Natural killer cell treated with Interleukin-12 subunit alpha and Interleukin-12 subunit beta and Interleukin-15 and Interleukin-18, amount 100 ng/mL, for 72 hours (primary cell): ENCODE measurements around the gene DDIAS. TPM values are rescaled to one million over a fixed set of nuclear protein-coding genes. Genes with fewer than 3 reads are reported as not detected.
A peak's percentile ranks its signal among the peaks of the same experiment; 100 is the strongest.
"Not testable (repeated sequence)": the region's sequence is repeated elsewhere in the genome, so short reads cannot be mapped to it uniquely, and the experiment has no call there.

Experiments used
- ATAC-seq, 2 donors: fragments of 150-1000 bp; cut with Tn5 transposase in 1 of 2; sonication (Bioruptor Pico), chemical (Tn5 transposase) in 1 of 2; 2 replicates each; pipeline ENCODE4 v1.10.0; 2021
- DNase-seq: peaks from one replicate; pipeline ENCODE4 v3.0.0; 2022; ENCODE audit warnings: low spot score
- H3K27ac Mint-ChIP-seq, 2 donors: 1 replicate in 1 of 2; 2 replicates in 1 of 2; pipeline ENCODE4 v1.8.0; 2022; ENCODE audit warnings: mixed read lengths in 2 of 2, mild to moderate bottlenecking in 1 of 2, moderate library complexity in 1 of 2
- H3K27me3 Mint-ChIP-seq, 2 donors: 1 replicate in 1 of 2; 2 replicates in 1 of 2; pipeline ENCODE4 v1.8.0; 2022; ENCODE audit warnings: mixed read lengths in 2 of 2
- H3K36me3 Mint-ChIP-seq: one replicate; pipeline ENCODE4 v1.8.0; 2022; ENCODE audit warnings: mixed read lengths
- H3K4me1 Mint-ChIP-seq, 2 donors: 1 replicate in 1 of 2; 2 replicates in 1 of 2; pipeline ENCODE4 v1.8.0; 2022; ENCODE audit warnings: low read depth in 2 of 2, mixed read lengths in 2 of 2, mild to moderate bottlenecking in 1 of 2
- H3K4me3 Mint-ChIP-seq: one replicate; pipeline ENCODE4 v1.8.0; 2022; ENCODE audit warnings: mixed read lengths
- H3K9me3 Mint-ChIP-seq: 2 replicates; pipeline ENCODE4 v1.8.0; 2022; ENCODE audit warnings: mixed read lengths
- total RNA-seq, 2 donors: library from RNA; stranded (reverse); gene quantifications; one replicate each; pipeline ENCODE4 v1.2.3, GENCODE V29; 2022

DDIAS gene
- total RNA-seq, 2 donors from 2014 or later: 11.3 to 29.1 TPM

DNA sequence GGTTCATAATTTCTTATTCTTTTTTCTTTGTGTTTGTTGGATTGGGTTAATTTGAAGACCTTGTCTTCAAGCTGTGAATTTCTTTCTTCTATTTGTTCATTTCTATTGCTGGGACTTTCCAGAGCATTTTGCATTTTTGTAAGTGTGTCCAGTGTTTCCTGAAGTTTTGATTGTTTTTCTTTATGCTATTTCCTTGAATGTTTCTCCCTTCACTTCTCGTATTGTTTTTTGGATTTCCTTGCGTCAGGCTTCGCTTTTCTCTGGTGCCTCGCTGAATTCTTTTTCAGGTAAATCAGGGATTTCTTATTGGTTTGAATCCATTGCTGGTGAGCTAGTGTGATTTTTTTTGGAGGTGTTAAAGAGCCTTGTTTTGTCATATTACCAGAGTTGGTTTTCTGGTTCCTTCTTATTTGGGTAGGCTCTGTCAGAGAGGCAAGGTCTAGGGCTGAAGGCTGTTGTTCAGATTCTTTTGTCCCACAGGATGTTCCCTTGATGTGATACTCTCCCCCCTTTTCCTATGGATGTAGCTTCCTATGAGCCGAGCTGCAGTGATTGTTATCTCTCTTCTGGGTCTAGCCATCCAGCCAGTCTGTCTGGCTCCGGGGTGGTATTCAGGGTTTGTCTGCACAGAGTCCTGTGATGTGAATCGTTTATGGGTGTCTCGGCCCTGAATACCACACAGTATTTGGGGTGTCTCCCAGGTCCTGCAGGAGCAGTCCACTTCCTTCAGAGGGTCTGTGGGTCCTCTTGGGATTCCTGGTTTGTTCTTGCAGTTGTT lies 21.0 kb downstream of the DDIAS start:
- Mint-ChIP-seq H3K4me1 (peaks cover 21 to 42% of the 10 kb centered on the region in 2 donors), H3K27ac (peak overlapping the region in 1 of 2 donors; percentile 6), H3K36me3 (peaks cover 25% of the 10 kb centered on the region)
- not testable (repeated sequence) for ATAC-seq, DNase-seq, H3K9me3 Mint-ChIP-seq, H3K27me3 Mint-ChIP-seq, H3K4me3 Mint-ChIP-seq

DNA sequence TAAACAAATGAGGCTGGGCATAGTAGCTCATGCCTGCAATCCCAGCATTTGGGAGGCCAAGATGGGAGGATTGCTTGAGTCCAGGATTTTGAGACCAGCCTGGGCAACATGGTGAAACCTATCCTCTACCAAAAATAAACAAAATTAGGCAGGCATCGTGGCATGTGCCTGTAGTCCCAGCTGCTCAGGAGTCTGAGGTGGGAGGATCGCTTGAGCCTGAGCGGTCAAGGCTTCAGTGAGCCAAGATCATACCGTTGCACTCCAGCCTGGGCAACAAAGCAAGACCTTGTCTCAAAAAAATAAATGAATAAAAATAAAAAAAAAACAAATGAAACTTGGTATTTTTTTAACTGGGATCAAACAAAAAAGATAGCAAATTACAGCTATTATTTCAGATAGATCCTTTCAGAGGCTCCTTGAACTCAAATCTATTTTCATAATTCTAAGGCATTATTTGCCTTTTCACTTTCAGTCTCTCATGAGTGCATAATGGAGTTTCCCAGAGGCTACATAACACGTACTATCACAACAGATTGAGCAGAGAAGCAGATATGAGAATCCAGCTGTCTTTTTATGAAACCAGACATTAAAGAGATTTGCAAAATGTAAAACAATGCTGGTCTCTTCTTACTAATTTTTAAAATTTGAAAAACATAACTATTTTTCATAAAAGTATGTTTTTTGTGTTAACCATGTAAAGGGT lies 23.1 kb downstream of the DDIAS start:
- Mint-ChIP-seq H3K27me3 (no peaks in the 10 kb centered on the region), H3K36me3 (peaks cover 8% of the 10 kb centered on the region), H3K9me3 (peaks cover 2% of the 10 kb centered on the region), H3K4me1 (peaks cover 17 to 32% of the 10 kb centered on the region in 2 donors), H3K27ac (no peak overlapping the region), H3K4me3 (no peak overlapping the region)
- ATAC-seq: no peak
- no peak for DNase-seq

DNA sequence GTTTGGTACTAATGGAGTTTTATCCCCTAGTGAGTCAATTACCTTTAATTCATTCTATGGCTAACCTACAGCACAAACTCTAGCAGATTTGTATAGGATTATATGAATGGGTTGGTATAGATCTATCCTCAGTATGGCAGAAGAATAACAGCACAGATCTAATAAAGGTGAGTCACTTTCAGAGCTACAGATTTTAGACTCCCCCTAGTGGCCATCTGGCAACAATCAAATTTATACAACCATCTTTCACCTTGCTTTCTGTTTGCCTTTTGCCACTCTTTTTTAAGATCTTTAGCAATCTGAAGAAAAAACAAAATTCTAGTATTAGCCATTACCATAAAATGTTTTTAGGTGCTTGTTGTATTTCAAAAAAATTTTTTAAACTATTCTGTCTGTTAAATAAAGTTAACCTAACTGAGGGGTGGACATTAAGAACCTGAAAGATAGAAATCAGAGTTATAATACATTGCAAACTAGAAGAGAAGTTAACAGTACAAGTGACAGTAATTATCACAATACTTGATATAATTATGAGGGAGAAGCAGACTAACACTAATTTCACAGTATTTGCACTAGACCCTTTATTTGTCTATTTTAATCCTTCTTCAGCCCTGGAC lies 25.8 kb downstream of the DDIAS start:
- peaks cover 6 to 11% of the 10 kb centered on the region in 2 donors for H3K4me1 Mint-ChIP-seq
- no peaks in the 10 kb centered on the region for H3K27me3 Mint-ChIP-seq
- no peak for ATAC-seq
- no peak overlapping the region for H3K4me3 Mint-ChIP-seq
- DNase-seq: no peak
- H3K27ac Mint-ChIP-seq: no peak overlapping the region
- H3K36me3 Mint-ChIP-seq: peaks cover 5% of the 10 kb centered on the region
- H3K9me3 Mint-ChIP-seq: no peaks in the 10 kb centered on the region

DNA sequence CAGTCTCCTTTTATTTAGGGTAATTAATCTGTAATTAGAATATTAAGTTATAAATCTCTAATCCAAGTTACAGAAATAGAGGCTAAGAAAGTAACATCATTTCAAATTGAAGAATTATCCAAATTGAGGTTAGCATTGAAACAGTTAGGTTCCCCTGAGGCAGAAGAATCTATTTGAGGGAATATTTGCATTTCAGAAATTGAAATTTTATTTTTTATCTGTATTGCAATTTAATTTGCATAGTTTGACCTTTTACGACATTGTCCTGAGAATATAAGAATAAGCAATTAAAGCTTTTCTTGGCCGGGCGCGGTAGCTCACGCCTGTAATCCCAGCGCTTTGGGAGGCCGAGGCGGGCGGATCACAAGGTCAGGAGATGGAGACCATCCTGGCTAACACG lies 27.6 kb downstream of the DDIAS start:
- ATAC-seq (no peak), DNase-seq (no peak)
- Mint-ChIP-seq H3K9me3 (no peaks in the 10 kb centered on the region), H3K4me3 (no peak overlapping the region), H3K4me1 (peaks cover 4 to 8% of the 10 kb centered on the region in 2 donors), H3K27me3 (no peaks in the 10 kb centered on the region), H3K27ac (no peak overlapping the region), H3K36me3 (peaks cover 10% of the 10 kb centered on the region)

DNA sequence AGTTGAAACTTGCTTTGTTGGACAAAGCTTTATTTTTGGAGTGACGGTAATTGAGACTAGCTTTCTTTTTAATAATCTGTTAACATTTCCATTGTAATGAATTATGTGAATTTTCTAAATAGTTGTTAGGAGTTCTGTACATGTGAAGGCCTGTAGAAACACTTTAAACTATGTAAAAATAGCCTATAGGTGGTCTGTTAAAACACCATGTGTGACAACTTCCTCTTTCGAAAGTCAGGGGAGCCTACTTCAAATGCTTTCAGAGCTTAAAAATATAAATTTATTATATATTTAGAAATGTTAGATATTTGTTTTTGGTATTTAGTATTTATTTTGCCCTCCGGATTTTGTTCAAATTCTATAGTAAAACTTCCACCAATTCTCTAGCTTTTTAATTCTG lies 28.7 kb downstream of the DDIAS start:
- Mint-ChIP-seq H3K27me3 (no peaks in the 10 kb centered on the region), H3K4me3 (no peak overlapping the region), H3K4me1 (peaks cover 4 to 8% of the 10 kb centered on the region in 2 donors), H3K27ac (no peak overlapping the region), H3K36me3 (peaks cover 10% of the 10 kb centered on the region), H3K9me3 (no peaks in the 10 kb centered on the region)
- DNase-seq (no peak), ATAC-seq (no peak)

DNA sequence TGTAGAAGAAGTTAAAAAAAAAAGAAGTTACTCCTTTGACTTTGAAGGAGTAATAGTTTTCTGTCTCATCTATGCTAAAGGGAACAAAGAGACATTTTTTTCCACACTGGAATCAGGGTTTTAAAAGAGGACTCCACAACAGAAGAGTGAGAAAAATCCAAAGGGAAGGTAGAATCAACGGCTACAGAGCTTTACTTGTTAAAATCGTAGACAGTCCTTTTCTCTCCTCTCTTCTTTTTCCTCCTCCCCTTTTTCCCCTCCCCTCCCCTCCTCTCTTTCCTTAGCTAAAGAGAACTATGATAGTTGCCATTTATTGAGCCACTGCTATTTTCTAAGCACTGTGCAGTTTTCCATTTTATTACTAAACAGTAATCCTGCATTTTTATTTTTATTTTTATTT lies 29.2 kb downstream of the DDIAS start:
- Mint-ChIP-seq H3K36me3 (peaks cover 10% of the 10 kb centered on the region), H3K4me1 (peaks cover 4 to 8% of the 10 kb centered on the region in 2 donors), H3K4me3 (no peak overlapping the region), H3K27ac (no peak overlapping the region), H3K9me3 (no peaks in the 10 kb centered on the region), H3K27me3 (no peaks in the 10 kb centered on the region)
- ATAC-seq (no peak), DNase-seq (no peak)

DNA sequence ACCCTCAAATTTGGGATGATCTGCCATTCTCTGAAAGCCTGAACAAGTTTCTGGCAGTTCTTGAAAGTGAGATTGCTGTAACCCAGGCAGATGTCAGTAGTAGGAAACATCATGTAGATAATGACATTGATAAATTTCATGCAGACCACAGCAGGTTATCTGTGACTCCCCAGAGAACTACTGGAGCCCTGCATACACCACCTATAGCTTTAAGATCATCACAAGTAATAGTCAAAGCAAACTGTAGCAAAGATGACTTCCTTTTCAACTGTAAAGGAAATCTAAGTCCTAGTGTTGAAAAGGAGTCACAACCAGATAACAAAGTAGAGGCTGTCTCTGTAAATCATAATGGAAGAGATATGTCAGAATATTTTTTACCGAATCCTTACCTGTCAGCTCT lies 31.0 kb downstream of the DDIAS start:
- Mint-ChIP-seq H3K4me3 (no peak overlapping the region), H3K27me3 (no peaks in the 10 kb centered on the region), H3K9me3 (no peaks in the 10 kb centered on the region), H3K4me1 (peaks cover 0 to 2% of the 10 kb centered on the region in 2 donors), H3K27ac (no peak overlapping the region), H3K36me3 (peaks cover 10% of the 10 kb centered on the region)
- ATAC-seq (no peak), DNase-seq (no peak)

DNA sequence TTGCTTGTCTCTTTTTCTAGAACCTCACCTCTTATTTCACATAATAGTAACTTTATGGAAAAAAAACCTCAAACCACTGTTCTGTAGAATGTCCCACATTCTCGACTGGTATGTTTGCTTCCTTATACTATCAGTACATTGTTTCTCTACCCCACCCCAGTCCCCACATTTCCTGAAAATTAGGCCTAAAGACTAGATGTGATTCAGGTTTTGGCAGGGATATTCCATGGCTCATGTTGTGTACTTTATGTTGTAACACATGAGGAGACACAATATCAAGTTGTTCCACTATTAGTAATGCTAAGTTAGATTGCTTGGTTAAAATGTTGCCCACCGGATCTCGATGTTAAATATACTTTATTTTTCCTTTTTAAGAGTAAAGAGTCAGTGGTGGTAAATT lies 34.7 kb downstream of the DDIAS start:
- Mint-ChIP-seq H3K4me3 (no peak overlapping the region), H3K27ac (no peak overlapping the region), H3K27me3 (no peaks in the 10 kb centered on the region), H3K36me3 (peaks cover 20% of the 10 kb centered on the region), H3K9me3 (peaks cover 7% of the 10 kb centered on the region), H3K4me1 (peaks cover 0 to 9% of the 10 kb centered on the region in 2 donors)
- DNase-seq: no peak
- ATAC-seq: no peak

DNA sequence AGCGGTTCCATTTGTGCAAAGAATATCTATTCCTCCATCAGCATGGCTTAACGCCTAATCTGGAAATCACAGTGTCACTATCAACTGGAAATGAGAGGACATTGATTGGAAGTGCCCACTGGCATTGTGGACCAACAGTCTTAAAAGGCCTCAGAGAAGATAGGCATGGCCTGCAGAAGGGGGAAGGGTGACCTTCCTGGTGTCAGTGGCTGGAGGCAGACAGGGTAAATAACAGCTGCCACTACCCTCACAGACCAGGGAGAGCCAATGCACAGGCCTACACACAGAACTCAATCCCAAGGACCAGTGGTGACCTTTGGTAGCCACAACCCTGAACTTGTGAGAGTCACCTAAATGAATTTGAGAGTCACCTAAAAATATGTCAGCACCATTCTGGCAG lies 36.0 kb downstream of the DDIAS start:
- Mint-ChIP-seq H3K4me3 (no peak overlapping the region), H3K36me3 (peaks cover 15% of the 10 kb centered on the region), H3K4me1 (peaks cover 0 to 9% of the 10 kb centered on the region in 2 donors), H3K9me3 (peaks cover 7% of the 10 kb centered on the region), H3K27me3 (no peaks in the 10 kb centered on the region), H3K27ac (no peak overlapping the region)
- DNase-seq: no peak
- ATAC-seq: no peak

DNA sequence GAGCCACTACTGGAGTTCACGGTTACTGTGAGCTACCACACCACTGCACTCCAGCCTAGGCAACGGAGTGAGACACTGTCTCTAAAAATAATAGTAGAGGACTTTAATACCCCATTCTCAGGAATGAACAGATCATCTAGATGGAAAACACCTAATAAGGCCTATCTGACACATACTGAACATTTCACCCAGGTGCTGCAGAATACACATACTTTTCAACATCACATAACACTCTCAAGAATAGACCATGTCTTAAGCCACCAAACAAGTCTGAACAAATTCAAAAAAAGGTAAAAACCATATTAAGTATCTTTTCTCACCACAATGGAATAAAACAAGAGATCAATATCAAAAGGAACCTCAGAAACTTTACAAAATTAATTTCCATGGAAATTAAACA lies 37.9 kb downstream of the DDIAS start:
- H3K4me1 Mint-ChIP-seq: peaks cover 0 to 9% of the 10 kb centered on the region in 2 donors
- ATAC-seq (no peak), DNase-seq (no peak)
- H3K36me3 Mint-ChIP-seq: peaks cover 10% of the 10 kb centered on the region
- H3K9me3 Mint-ChIP-seq: peaks cover 7% of the 10 kb centered on the region
- H3K27me3 Mint-ChIP-seq: no peaks in the 10 kb centered on the region
- no peak overlapping the region for H3K4me3 Mint-ChIP-seq
- H3K27ac Mint-ChIP-seq: no peak overlapping the region

DNA sequence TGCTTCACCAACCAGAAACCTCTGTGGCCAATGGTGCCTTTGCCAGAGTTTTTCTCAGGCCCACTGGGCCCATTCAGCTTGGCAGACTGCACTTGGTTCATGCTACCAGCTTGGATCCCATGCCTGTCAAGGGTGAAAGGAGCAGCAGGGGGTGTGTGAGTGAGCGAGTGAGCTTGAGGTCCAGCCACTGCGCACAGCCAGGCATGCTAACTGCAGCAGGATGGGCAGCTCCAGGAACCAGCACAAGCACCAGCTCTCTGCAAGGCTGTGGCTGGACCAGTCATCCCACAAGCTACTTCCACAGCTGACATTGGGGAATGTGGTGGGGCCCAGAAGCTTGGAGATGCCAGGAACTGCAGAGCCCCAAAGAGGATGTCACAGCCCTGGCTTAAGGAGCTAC lies 40.8 kb downstream of the DDIAS start:
- no peak for ATAC-seq
- no peak overlapping the region for H3K27ac Mint-ChIP-seq
- peaks cover 7% of the 10 kb centered on the region for H3K9me3 Mint-ChIP-seq
- no peaks in the 10 kb centered on the region for H3K27me3 Mint-ChIP-seq
- peaks cover 0 to 9% of the 10 kb centered on the region in 2 donors for H3K4me1 Mint-ChIP-seq
- DNase-seq: no peak
- no peak overlapping the region for H3K4me3 Mint-ChIP-seq
- peaks cover 10% of the 10 kb centered on the region for H3K36me3 Mint-ChIP-seq

DNA sequence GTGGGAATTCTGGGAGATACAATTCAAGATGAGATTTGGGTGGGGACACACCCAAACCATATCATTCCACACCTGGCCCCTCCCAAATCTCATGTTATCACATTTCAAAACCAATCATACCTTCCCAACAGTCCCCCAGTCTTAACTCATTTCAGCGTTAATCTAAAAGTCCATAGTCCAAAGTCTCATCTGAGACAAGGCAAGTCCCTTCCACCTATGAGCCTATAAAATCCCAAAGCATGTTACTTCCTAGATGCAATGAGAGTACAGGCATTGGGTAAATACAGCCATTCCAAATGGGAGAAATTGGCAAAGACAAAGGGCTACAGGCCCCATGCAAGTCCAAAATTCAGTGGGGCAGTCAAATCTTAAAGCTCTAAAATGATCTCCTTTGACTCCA lies 41.9 kb downstream of the DDIAS start:
- H3K27me3 Mint-ChIP-seq, ATAC-seq, H3K27ac Mint-ChIP-seq, H3K9me3 Mint-ChIP-seq, DNase-seq, H3K4me3 Mint-ChIP-seq, H3K4me1 Mint-ChIP-seq: not testable (repeated sequence)
- H3K36me3 Mint-ChIP-seq: peaks cover 10% of the 10 kb centered on the region

DNA sequence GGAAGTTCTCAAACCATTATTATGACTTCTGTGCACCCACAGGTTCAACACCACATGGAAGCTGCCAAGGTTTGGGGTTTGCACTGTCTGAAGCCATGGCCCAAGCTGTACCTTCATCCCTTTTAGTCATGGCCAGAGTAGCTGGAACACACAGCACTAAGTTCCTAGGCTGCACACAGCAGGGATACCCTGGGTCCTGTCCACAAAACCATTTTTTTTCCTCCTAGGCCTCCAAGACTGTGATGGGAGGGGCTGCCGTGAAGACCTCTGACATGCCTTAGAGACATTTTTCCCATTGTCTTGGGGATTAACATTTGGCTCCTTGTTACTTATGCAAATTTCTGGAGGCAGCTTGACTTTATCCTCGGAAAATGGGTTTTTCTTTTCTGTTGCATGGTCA lies 42.7 kb downstream of the DDIAS start:
- Mint-ChIP-seq H3K36me3 (peaks cover 10% of the 10 kb centered on the region), H3K4me3 (no peak overlapping the region), H3K27me3 (no peaks in the 10 kb centered on the region), H3K9me3 (peaks cover 7% of the 10 kb centered on the region), H3K27ac (no peak overlapping the region), H3K4me1 (peaks cover 0 to 9% of the 10 kb centered on the region in 2 donors)
- ATAC-seq: no peak
- no peak for DNase-seq

DNA sequence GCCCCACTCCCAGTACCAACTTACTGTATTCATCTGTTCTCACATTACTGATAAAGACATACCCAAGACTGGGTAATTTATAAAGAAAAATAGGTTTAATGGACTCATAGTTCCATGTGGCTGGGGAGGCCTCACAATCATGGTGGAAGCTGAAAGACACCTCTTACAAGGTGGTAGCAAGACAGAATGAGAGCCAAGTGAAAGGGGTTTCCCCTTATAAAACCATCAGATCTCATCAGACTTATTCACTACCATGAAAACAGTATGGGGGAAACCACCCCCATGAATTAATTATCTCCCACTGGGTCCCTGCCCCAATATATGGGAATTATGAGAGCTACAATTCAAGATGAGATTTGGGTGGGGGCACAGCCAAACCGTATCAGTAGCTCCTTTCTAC lies 43.5 kb downstream of the DDIAS start:
- H3K36me3 Mint-ChIP-seq, ATAC-seq, H3K4me1 Mint-ChIP-seq, H3K4me3 Mint-ChIP-seq, H3K27me3 Mint-ChIP-seq, DNase-seq, H3K27ac Mint-ChIP-seq, H3K9me3 Mint-ChIP-seq: not testable (repeated sequence)
